Chondrocyte (in vitro differentiated cells): Measurements from ENCODE around the gene PTS. TPM values are rescaled to one million over a fixed set of nuclear protein-coding genes. Genes with fewer than 3 reads are reported as not detected.

ENCODE experiments used
- DNase-seq: peaks from one replicate; pipeline ENCODE4 v3.0.0; 2021; ENCODE audit warnings: mixed read lengths, low spot score
- H3K27ac Mint-ChIP-seq: one replicate; pipeline ENCODE4 v1.8.0; 2021; ENCODE audit warnings: mild to moderate bottlenecking, moderate library complexity, mixed read lengths; ENCODE audit not compliant: unreplicated experiment
- H3K27me3 Mint-ChIP-seq: 2 replicates; pipeline ENCODE4 v1.8.0; 2021; ENCODE audit warnings: low read depth, mixed read lengths
- H3K36me3 Mint-ChIP-seq: 2 replicates; pipeline ENCODE4 v1.8.0; 2021; ENCODE audit warnings: low read depth, mixed read lengths
- H3K4me1 Mint-ChIP-seq: 2 replicates; pipeline ENCODE4 v1.8.0; 2021; ENCODE audit warnings: low read depth, mild to moderate bottlenecking, mixed read lengths
- H3K4me3 Mint-ChIP-seq: one replicate; pipeline ENCODE4 v1.8.0; 2021; ENCODE audit warnings: mild to moderate bottlenecking, moderate library complexity, mixed read lengths; ENCODE audit not compliant: unreplicated experiment
- H3K9me3 Mint-ChIP-seq: 2 replicates; pipeline ENCODE4 v1.8.0; 2021; ENCODE audit warnings: low read depth, mixed read lengths
- CTCF ChIP-seq: fragments of 200-600 bp; sonication (generic); IDR thresholded peaks from 2 replicates; pipeline ENCODE4 v1.5.0; 2021; ENCODE audit warnings: antibody characterized with exemption, mild to moderate bottlenecking, moderate library complexity
- total RNA-seq: library from RNA; stranded (reverse); gene quantifications from 3 replicates; pipeline ENCODE4 v1.2.1, GENCODE V29; 2021

Gene PTS
- total RNA-seq, 1 donor from 2014 or later: 45.8 TPM

DNA sequence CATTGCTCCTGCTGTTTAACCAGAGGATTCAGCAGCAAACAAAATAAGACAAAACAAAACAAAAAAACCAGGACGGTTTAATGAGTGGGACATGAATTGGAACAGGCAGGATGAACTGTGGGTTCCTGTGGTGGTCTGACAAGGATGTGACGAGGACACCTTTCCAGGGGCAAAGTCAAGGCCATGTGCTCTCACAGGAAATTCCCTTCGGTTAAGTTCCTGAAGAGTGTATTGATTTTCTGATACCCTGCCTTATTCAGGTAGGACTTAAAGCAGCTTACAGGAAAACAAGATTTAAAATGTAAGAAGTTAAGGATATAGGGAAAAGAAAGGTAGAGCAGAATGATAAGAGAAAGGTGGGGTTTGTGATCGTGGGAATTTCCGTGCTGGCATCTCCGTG, 42.9 kb downstream of the PTS start:
- H3K27ac Mint-ChIP-seq: peak overlapping the region; percentile 45

GRCh38 chr11:112270551-112271180, 44.4 kb downstream of the PTS start:
- Mint-ChIP-seq H3K9me3 (no peaks in the 10 kb centered on the region), H3K36me3 (no peaks in the 10 kb centered on the region), H3K27ac (no peak overlapping the region), H3K4me3 (no peak overlapping the region), H3K4me1 (peaks cover 22% of the 10 kb centered on the region), H3K27me3 (no peaks in the 10 kb centered on the region)
- no peak for DNase-seq
- no peak for TF ChIP-seq CTCF

More for the DNA sequence above, 42.9 kb downstream of the PTS start:
- peaks cover 25% of the 10 kb centered on the region for H3K4me1 Mint-ChIP-seq
- no peaks in the 10 kb centered on the region for H3K27me3 Mint-ChIP-seq
- no peak overlapping the region for H3K4me3 Mint-ChIP-seq
- no peak for DNase-seq
- no peaks in the 10 kb centered on the region for H3K36me3 Mint-ChIP-seq
- no peak for TF ChIP-seq CTCF
- H3K9me3 Mint-ChIP-seq: no peaks in the 10 kb centered on the region

- no peak overlapping the region for H3K27ac Mint-ChIP-seq
- H3K9me3 Mint-ChIP-seq: no peaks in the 10 kb centered on the region
- no peaks in the 10 kb centered on the region for H3K27me3 Mint-ChIP-seq
- no peak overlapping the region for H3K4me3 Mint-ChIP-seq
- no peaks in the 10 kb centered on the region for H3K36me3 Mint-ChIP-seq
- TF ChIP-seq CTCF: no peak
- peaks cover 19% of the 10 kb centered on the region for H3K4me1 Mint-ChIP-seq
- no peak for DNase-seq
These were observed 45.0 kb downstream of the PTS start for GRCh38 chr11:112271242-112271641.

DNA sequence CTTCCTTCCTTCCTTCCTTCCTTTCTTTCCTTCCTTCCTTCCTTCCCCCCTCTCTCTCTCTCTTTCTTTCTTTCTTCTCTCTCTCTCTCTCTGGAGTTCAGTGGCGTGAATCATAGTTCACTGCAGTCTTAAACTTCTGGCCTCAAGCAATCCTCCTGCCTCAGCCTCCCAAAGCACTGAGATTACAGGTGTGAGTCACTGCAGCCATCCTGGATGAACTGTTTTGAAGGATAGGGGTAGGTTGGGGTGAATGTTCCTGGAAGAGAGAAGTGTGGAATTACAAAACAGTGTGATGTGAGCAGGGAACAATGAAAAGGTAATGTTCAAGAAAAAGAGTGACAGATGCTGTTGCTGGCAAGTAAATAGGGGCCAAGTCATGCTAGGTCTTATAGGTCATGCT, 46.8 kb downstream of the PTS start:
- peaks cover 18% of the 10 kb centered on the region for H3K4me1 Mint-ChIP-seq
- H3K27me3 Mint-ChIP-seq: no peaks in the 10 kb centered on the region
- H3K9me3 Mint-ChIP-seq: no peaks in the 10 kb centered on the region
- no peaks in the 10 kb centered on the region for H3K36me3 Mint-ChIP-seq
- no peak for DNase-seq
- no peak overlapping the region for H3K27ac Mint-ChIP-seq
- H3K4me3 Mint-ChIP-seq: no peak overlapping the region
- no peak for TF ChIP-seq CTCF

- no peak overlapping the region for H3K27ac Mint-ChIP-seq
- H3K4me3 Mint-ChIP-seq: no peak overlapping the region
- H3K9me3 Mint-ChIP-seq: no peaks in the 10 kb centered on the region
- H3K36me3 Mint-ChIP-seq: no peaks in the 10 kb centered on the region
- no peaks in the 10 kb centered on the region for H3K27me3 Mint-ChIP-seq
- TF ChIP-seq CTCF: no peak
- H3K4me1 Mint-ChIP-seq: peaks cover 26% of the 10 kb centered on the region
- DNase-seq: no peak
These were observed 48.0 kb downstream of the PTS start for GRCh38 chr11:112274007-112274783.
